GM19025 (cell line): ENCODE measurements around the gene EEF1G.
"Not testable (repeated sequence)": the region's sequence is repeated elsewhere in the genome, so short reads cannot be mapped to it uniquely, and the experiment has no call there.

Experiments
- ATAC-seq: cut with Tn5 transposase; IDR thresholded peaks from one replicate; pipeline ENCODE4 v1.9.1; 2021; ENCODE audit warnings: mild to moderate bottlenecking, low read depth, moderate library complexity; ENCODE audit not compliant: unreplicated experiment

Gene EEF1G

DNA sequence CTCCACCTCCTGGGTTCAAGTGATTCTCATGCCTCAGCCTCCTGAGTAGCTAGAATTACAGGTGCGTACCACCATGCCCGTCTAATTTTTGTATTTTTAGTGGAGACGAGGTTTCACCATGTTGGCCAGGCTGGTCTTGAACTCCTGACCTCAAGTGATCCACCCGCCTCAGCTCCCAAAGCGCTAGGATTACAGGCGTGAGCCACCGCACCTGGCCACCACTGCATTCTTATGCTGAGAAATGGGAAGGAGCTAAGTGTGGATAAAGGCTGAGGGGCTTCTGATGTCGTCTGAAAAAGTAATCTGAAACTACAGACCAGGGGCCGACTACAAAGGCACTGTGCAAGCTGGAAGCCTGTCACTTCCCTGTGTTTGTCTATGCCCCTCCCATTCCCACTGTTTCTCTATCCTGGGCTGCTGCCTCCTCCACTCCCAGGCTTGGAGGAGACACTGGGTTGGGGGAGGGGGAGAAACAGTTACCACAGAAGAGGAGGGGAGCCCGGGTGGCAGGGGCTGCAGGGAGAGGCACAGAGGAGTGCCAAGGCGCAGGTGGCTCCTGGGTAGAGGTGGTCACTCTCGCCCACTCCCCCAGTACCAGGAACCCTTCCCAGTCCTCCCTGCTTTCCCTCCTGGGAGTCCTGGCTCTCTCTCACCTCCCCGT, 30.9 kb upstream of the EEF1G start:
- no peak for ATAC-seq

DNA sequence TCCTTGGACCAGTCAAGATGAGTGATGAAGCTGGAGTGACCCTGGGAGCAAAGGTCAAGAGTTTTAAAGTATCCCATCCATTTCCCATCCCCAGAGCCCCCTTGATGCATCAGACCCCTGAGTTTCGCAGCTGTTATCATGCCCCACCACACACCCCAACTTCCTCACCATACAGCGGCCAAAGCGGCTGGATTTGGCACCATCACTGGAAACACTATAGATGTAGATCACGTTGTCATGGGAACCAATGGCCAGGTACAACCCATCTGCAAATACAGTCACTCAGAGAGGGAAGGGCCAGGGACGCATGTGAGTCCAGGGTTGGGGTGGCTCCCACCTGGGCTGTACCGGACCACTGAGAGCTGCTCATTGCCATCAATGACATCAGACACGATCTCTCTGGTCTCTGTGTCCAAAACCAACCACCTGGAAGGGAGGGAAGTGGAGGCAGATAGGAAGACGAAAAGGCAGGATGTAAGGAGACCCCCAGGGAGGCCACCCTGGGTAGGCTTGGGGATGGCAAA, 30.1 kb upstream of the EEF1G start:
- ATAC-seq, result no peak

DNA sequence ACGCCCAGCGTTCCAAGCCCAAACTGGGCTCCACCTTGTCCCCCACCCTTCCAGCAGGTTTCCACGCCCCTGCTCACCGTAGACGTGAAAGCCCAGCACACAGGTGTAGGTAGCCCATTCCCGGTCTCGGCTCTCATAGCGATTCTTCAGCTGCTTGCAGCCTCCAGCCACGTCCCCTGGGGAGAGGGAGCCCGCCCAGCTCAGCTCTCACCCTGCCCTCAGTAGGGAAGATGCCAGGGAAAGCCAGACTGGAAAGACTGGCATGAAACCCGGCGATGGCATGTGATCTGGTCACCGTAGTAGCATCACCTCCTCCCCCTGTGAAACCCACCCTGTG, 29.3 kb upstream of the EEF1G start:
- no peak for ATAC-seq

DNA sequence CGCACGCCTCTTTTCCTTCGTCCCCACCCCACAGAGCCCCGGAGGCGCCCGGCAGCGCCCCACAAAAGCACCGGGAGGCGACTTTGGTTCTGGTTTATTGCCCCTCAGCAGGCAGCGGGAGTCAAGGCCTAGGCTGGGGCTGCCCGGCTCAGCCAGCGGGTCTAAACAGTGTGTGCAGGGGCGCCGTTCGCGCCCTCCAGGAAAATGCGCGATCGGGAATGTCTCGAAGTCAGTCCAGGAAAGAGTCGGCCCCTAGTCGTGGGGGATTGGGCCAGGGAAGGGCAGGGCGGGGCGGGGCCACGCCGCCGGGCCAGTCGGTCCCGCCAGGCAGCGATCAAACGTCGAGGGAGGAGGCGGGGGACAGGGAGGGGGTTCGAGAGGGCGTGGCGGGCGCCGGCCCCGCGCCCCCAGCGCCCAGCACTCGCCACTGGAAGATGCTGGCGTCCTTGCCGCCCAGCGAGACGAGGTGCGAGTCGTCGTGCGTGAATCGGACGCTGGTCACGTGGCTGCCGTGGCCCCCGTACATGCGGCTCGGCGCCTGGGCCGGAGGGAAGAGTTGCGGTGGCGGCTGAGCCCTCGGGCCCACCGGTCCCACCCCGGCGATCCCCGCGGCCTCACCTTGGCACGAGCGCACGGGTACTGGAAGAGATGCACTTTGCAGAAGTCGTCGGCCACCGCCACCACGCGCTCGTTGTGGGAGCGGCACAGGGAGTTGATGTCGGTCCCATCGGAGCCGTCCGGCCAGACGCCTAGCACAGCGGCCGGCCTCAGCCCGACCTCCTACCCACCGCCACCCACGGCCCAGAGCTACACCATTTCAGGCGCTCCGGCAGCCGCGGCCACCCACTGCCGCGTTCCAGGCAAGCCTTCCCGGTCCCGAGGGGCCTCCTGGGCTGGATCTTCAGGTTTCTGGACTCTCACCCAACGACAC, 28.7 kb upstream of the EEF1G start:
- ATAC-seq, result no peak

DNA sequence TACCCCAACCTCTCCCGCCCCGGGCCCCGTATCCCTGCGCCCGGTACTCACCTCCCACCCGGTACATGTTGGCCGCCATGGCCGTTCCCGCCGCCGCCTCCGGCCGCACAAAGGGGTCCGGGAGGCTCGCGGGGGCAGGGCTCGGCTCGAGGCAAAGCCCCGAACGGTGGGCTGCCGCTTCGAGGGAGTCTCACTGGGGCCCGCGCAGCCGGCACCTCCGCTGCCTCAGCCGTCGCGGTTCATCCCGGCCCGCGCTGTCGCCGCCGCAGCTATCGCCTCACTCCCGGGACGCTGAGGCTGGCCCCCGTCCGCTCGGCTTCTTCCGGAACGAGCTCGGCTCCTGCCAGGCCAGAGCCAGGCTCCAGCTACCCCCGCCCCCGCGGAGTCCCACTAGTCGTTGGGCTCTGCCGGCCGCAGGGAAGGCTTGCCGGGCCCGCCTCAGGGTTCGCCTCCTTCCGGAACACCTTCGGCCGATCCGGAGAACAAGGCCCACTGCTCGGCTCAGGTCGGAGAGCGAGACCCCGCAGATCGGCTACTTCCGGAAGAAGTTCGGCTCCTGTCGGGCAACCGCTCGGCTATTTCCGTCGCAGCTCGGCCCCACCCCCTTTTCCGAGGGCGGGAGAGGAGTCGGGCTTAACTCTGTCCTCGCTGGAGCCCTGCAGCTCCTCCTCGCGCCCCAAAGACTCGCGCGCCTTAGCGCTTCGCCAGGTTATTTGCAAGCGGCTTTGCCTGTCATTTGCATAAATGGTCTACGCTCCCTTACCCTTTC, 27.9 kb upstream of the EEF1G start, which contains the start of gene MTA2:
TSS of gene MTA2 (minus strand) at position 494 of the 769 bp plus-strand sequence. CDS start at position 79, 415 bp downstream.
- ATAC-seq, result peak; percentile 66

DNA sequence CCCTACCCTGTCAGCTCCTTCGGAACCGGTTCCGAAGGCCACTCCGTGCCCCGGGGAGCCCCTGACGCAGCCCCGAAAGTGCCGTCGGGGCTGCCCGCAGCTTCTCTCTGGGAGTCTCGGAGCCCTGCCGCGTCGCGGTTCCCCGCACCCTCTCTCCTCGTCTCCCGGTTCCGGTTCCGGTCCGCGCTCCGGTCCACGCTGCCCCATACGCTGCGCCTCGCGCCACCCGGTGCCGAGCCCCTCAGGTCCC, 27.4 kb upstream of the EEF1G start:
- ATAC-seq, result no peak

DNA sequence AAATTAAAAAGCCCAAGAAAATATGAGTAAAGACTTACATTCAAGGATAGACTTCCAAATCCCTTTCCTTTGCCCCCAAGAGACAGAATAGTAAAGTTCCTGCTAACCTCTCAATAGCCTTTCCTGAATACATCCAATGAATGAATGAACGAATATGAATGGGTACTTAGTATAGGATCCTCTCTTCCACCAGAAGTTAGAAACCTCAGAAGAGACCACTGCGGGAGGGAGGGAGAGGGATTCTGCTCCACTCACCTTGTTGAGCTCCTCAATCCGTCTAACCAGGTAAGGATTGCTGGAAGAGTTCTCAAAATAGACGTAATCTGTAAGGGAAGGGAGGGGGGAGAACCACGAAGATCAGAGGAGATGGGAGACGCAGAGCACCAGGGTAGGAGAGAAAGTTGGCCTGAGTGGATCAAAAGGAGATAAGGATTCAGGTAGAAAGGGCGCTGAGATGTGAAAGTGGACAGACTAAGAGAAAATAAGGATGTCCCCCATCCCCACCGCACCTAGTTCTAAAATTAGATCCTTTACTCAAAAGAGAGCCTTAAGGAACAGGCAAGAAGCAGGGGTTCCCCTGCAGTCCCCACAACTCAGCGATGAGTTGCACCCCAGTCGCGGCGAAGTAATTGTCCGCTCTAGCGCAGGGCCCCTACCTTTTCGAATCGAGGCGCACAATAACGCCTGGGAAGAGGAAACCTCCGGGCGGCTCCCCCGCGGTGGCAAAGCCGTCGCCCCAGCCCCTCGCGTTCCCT, 26.9 kb upstream of the EEF1G start:
- no peak for ATAC-seq

DNA sequence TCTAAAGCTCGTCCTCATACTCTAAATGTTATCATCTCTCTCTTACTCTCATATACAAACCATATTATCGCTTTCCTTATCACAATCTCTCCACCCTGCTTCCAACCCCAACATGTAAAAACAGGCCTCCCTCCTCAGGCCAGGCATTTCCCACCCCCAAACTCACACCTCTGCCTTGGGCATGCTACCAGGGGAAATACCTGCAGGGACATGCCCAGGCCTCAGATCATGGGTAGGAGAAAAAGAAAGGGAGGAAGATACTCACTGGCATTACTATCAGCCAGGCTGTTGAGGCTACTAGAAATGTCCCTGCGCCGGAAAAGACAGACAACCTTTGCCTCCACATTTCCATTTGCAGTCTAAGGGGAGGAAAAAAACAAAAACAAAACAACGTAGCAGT, 26.2 kb upstream of the EEF1G start:
- no peak for ATAC-seq

DNA sequence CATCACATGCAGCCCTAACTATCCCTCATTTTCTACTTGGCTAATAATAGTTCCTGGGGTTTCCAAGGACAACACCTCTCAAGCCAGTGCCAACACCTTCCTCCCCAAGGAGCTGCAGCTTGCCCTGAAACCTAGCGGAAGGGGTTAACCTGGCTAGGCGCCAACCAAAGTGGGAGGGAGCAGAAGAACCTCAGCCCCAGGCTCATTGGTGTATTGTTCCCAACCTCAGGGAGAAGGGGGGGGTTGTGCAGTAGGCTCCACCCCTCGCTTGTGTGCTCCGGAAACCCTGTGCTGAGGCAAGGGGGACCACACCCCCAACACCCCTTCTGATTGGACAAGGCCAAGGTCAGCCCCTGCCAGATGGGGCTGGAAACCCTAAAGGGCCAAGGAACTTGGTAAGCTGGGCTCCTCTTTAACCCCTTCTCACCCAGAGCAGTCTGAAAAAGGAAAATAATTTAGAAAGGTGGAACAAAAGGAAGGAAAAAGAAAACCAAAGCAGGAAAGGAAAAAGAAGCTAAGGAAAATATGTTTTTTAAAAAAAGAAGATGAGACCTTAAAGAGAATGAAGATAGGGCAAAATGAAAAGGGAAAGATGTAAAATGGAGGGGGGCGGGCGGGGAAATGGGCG, 25.5 kb upstream of the EEF1G start:
- ATAC-seq, result peak; percentile 40

DNA sequence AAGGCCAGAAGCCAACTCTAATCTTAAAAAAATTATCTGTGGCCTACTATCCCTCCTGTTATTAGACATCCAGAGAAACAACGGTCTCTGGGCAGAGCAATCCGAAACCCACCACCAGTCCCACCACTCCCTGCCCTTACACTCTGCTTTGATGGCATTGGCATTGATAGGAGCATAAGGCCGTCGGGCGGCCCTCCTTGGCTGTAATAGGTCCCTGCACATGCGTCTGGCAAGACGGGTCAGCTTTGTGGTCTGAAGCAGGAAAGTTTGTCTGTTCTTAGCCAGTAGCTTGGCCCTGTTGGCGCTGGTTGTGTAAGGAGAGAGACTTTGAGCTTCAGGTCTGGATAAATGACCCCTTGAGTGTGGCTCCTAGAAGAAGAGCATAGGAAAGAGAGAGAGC, 21.4 kb upstream of the EEF1G start:
- ATAC-seq, result no peak

DNA sequence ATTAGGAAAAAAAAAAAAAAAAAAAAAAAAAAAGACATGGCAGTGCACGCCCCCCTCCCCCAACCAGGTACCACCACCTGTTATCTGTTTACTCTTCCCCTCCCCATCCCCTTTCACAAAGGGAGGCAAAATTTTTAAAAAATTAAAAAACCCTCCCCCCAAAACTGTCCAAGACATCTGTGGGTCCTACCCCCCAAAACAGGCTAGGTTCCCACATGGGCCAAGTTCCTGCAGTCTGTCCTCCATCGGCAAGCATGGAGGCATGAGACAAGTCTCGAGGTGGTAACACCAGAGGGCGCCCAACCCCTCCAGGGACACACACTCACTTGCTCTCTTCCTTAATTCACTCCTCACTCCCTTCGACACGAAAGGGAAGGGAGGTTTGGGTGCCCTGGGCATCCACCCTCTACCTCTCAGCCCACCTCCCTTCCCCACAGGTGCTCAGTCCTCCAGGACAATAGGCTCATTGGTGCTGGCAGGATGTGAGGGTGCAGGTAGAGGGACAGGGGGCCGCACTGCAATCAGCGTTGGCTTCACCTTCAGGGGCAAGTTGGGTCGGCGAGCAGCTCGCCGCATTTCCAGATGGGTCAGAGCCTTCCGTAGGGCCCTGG, 19.8 kb upstream of the EEF1G start:
- ATAC-seq, result no peak

DNA sequence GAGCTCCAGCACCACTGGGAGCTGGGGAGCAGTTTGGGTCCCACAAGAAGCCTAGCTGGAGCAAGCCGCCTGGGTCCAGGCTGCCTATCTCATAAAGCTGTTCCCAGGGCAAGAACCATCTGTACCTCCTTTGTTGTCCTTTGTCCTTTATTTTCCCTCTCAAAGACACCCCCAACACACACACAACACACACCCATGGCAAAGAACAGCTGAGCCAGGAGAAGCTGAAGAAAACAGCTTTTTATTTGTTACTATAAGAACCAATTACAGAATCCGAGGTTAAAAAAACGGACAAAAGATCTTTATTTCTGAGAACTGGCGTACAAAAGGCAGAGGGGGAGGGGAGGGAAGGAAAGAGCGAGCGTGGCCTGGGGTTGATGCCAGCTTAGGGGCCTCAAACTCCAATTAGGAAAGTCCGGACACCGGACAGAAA, 19.3 kb upstream of the EEF1G start:
- no peak for ATAC-seq

DNA sequence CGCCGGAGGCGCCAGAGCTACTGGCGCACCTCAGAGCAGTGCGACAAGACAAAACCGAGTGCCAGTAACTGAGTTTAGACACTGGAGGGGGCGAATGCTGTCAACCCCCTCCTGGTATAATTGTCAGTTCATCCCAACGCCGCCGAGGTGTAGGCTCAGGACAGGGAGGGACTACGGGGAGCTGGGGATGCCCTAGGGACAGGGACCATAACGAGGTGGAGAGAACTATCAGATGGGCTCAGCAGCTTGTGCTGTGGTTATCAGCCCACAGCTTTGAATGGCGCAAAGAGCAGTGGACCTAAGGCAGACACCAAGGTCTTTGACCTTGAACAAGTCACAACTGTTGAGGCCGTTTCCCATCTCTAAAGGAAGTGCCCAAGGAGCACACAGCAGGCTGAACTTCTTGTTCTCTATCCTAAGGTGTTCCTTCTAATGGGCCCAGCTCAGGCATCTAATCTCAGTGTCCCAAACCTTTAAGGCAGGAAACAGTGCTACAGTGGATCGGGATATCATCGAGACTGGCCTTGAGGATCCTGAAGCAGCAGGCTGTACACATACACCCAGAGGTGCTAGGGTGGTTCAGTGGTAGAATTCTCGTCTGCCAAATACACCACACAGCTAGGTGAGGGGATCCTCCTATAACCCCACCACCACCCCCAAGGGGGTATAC, 18.6 kb upstream of the EEF1G start:
- ATAC-seq, result no peak

DNA sequence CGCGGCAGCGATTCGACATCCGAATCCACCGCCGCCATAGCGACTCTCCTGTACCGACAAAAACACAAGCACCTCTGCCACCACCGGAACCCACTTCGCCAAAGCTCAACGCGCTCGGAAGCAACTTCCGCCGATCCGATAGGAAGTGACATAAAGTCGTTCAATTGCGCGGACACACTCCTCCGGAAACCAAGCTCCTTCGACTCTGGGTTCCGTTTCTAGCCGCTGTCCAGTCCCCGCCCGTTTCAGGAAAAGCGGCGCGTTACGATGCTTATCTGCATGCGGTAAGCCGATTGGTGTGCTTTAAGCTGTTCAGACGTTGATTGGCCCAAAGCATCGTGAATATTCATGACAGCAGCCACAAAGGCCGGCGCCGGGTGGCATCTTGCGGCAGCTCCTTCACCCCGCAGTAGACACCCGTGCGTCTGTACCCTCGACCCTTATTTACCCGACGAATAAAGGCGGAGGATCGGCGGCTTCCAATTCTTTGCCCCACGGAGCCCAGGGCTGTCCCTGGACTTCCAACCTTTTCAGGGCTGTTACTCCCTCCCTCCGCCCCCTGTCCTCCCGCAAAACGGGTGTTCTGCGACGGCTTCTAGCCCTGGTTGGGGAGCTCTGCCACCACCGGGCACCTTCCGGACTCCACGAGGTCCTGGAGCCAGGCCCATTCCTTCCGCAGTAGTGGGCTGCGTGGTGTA, 17.9 kb upstream of the EEF1G start, which contains the start of gene TUT1:
TSS of gene TUT1 (minus strand) at position 76 of the 698 bp plus-strand sequence. CDS start at position 38, 38 bp downstream.
- ATAC-seq, result peak; percentile 84

DNA sequence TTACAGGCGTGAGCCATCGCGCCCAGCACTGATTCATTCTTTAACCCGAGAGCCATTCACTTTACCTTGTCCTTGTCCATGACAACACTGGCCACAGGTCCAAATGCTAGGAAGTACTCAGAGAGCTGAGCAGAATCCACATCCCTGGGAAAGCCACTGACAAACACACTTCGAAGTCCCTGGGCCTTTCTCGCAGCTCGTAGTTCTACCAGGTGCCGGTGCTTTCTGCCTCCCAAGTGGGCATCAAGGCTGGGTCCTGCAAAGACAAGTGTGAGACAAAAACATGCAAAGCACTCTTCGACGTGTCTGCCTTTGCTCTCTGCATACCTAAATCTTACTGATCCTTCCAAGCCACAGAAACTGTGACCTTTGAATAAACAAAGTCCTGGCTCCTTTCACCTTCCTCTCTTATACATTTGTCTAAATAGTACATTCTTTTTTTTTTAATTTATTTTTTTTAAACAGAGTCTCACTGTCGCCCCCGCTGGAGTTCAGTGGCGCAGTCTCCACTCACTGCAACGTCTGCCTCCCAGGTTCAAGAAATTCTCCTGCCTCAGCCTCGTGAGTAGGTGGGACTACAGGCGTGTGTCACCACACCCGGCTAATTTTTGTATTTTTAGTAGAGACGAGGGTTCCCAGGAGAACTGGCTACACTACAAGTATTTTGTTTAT, 15.4 kb upstream of the EEF1G start:
- no peak for ATAC-seq

DNA sequence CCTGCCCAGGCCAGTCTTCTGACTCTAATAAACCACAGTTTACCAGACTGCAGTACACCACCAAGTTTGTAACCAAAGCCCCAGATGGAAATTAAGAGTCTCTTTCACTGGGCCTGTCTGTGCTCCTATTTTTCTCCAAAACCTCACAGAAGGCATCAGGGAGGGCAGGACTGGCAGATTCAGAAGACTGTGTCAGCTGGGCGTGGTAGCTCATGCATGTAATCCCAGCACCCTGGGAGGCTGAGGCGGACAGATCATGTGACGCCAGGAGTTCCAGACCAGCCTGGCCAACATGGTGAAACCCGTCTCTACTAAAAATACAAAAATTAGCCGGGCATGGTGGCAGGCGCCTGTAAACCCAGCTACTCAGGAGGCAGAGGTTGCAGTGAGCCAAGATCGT, 11.7 kb upstream of the EEF1G start:
- not testable (repeated sequence) for ATAC-seq

DNA sequence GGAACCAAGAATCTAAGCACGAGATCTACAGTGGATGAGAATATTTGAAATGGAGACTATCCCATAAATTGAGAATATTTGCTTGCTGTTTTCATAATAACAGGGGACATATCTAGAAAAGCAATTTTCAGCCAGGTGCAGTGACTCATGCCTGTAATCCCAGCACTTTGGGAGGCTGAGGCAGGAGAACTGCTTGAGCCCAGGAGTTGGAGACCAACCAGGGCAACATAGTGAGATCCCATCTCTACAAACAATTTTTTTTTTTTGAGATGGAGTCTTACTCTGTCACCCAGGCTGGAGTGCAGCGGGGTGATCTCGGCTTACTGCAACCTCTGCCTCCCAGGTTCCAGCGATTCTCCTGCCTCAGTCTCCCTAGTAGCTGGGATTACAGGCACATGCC, 8.0 kb upstream of the EEF1G start:
- ATAC-seq, result not testable (repeated sequence)
